ENCODE data around the gene TASL.

GRCh38 chrX:30626402-30626801 lies 48.8 kb upstream of the TASL start:
- TF ChIP-seq POLR2A (IDR thresholded peaks at IDR 0.05; ENCODE audit: low read length) (no peak), GATA1 (IDR thresholded peaks at IDR 0.05; ENCODE audit: low read depth, low read length) (no peak)

Measured in erythroblast (primary cell).